Measurements from ENCODE around the gene KRTAP10-9. TPM values are rescaled to one million over a fixed set of nuclear protein-coding genes. Genes with fewer than 3 reads are reported as not detected.
"Not testable (repeated sequence)": the region's sequence is repeated elsewhere in the genome, so short reads cannot be mapped to it uniquely, and the experiment has no call there.

The KRTAP10-9 gene
- total and polyA plus RNA-seq, 5 donors = not detected

DNA sequence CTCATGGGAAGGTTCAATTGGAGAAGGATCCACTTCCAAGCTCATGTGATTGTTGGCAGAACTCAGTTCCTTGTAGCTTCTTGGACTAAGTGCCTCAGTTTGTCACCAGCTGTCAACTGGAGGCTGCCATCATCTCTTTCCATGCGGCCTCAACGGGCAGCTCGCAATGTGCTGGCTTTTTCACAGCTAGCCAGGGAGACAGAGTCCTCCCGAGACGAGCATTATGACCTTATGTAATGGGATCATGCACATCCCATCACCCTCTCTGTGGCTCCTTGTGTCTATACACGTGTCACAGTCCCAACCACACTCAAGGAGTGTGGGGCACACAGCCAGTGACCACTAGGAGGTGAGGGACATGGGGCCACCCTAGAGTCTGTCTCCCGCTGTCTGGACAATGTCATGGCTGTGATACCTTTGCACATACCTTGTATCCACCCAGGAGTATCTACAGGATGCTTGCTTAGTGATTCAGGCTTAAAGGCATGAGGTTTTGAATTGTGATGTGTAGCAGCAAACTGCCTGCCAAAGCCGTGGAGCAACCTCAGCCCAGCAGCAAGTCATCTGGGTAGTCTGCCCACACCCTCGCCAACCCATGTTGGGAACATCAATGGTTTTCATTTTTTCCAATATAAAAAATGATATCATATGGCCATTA is 30.7 kb upstream of the KRTAP10-9 start:
- no peak for ATAC-seq
- Histone ChIP-seq H3K4me1 (ENCODE audit: control insufficient read depth, insufficient read depth, low read length) (no peaks in the 10 kb centered on the region), H3K27ac (ENCODE audit: low read length) (no peak overlapping the region), H3K27me3 (ENCODE audit: control insufficient read depth, insufficient read depth) (no peaks in the 10 kb centered on the region), H3K9me3 (ENCODE audit: control insufficient read depth, low read length) (no peaks in the 10 kb centered on the region), H3K4me3 (ENCODE audit: low read length) (no peak overlapping the region)
- DNase-seq = no peak
- intact Hi-C loops (cut with DNase I) = no loop called here
- WGBS = 79% methylated on average over 9 of the region's 9 CpGs

DNA sequence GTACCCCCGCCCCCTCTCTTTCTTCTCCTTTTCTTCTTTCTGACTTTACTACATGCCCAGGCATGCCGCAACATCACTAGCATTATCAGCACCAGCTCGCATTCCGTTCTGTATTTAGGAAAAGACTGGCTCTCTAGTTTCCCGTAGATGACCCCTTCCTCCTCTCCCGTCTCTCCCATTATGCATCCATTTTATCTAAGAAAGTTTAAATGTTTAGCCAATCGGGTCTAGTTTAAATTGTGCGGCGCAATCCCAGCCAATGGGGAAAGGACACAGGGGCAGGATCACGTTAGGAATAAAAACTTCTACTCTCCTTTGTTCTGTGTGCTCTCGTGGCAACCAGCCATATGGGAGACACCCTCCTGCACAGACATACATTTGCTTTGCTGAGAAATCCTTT is 28.8 kb upstream of the KRTAP10-9 start:
- Histone ChIP-seq H3K4me1 (ENCODE audit: control insufficient read depth, insufficient read depth, low read length) (no peaks in the 10 kb centered on the region), H3K9me3 (ENCODE audit: control insufficient read depth, low read length) (no peaks in the 10 kb centered on the region), H3K27me3 (ENCODE audit: control insufficient read depth, insufficient read depth) (no peaks in the 10 kb centered on the region), H3K4me3 (ENCODE audit: low read length) (no peak overlapping the region), H3K27ac (ENCODE audit: low read length) (no peak overlapping the region)
- no peak for ATAC-seq
- intact Hi-C loops (cut with DNase I) = no loop called here
- WGBS = 62% methylated on average over 11 of the region's 11 CpGs
- DNase-seq = no peak

DNA sequence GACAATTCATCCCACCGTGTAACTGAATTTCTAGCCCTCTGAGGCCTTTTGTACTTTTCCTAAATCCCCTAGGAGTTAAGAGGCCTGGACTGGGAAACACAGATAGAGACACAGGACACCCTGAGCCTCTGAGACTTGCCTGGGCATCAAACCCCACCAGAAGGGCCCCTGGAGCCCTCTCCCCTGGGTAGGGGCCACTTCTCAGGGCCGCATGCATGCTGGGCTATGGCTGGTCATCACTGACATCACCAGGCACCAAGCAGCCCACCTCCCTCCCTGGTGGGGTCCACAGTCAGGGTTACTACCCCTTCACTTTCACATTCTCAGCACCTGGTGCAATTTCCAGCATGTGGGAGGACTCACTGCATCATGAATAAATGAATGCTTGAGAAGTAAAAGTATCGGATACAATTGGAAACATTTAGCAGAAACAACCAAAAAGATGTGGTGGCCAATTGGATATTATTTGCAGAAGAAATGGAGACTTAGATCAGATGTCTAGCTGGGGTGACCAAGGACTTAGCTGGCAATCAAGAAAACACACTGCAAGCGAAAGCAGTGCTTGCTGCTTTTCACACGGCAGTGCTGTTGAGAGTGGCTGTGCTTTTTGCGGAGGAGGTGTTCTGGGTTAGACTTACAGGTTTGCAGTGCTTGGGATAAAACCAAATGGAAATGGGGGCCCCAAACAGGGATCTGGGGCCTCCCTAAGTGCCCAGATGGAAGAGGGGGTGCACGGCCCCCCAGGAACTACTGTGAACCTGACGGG is 27.4 kb upstream of the KRTAP10-9 start:
- DNase-seq = no peak
- no peaks in the 10 kb centered on the region for H3K27me3 ChIP-seq (ENCODE audit: control insufficient read depth, insufficient read depth)
- H3K4me1 ChIP-seq (ENCODE audit: control insufficient read depth, insufficient read depth, low read length) = no peaks in the 10 kb centered on the region
- 83% methylated on average over 8 of the region's 8 CpGs for WGBS
- H3K9me3 ChIP-seq (ENCODE audit: control insufficient read depth, low read length) = no peaks in the 10 kb centered on the region
- no peak overlapping the region for H3K27ac ChIP-seq (ENCODE audit: low read length)
- H3K4me3 ChIP-seq (ENCODE audit: low read length) = no peak overlapping the region
- intact Hi-C loops (cut with DNase I) = no loop called here
- ATAC-seq = no peak

DNA sequence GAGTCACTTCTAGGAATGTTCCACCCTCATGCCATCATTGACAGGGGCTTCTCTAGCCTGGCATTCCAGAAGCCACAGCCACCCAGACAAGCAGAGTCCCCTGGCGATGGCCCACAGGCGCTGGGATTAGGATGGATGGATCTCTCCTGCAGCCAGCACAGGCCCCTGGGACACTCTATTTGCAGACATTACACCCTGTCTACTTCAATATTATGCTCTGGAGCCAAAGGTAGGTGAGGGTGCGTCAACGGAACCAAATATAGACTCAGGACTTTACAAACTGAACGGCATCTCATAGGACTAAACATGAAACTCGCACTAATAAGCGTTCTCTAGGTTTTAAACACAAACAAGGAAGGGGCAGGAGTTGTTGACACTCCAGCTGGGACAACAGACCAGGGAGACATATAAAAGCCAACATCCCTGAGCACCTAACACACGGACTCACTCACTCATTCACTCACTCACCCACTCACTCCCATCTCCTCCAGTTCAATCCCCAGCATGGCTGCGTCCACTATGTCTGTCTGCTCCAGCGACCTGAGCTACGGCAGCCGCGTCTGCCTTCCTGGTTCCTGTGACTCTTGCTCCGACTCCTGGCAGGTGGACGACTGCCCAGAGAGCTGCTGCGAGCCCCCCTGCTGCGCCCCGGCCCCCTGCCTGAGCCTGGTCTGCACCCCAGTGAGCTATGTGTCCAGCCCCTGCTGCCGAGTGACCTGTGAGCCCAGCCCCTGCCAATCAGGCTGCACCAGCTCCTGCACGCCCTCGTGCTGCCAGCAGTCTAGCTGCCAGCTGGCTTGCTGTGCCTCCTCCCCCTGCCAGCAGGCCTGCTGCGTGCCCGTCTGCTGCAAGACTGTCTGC is 26.5 kb upstream of the KRTAP10-9 start, which contains the start of gene KRTAP10-7:
Gene KRTAP10-7 (plus strand): TSS at position 480 of the 861 bp plus-strand sequence. CDS start 25 bp downstream, at position 505.
- DNase-seq; H3K4me1 ChIP-seq (ENCODE audit: control insufficient read depth, insufficient read depth, low read length); H3K9me3 ChIP-seq (ENCODE audit: control insufficient read depth, low read length); ATAC-seq; H3K27me3 ChIP-seq (ENCODE audit: control insufficient read depth, insufficient read depth); intact Hi-C loops (cut with DNase I); H3K27ac ChIP-seq (ENCODE audit: low read length); H3K4me3 ChIP-seq (ENCODE audit: low read length): not testable (repeated sequence)
- 69% methylated on average over 23 of the region's 23 CpGs for WGBS

DNA sequence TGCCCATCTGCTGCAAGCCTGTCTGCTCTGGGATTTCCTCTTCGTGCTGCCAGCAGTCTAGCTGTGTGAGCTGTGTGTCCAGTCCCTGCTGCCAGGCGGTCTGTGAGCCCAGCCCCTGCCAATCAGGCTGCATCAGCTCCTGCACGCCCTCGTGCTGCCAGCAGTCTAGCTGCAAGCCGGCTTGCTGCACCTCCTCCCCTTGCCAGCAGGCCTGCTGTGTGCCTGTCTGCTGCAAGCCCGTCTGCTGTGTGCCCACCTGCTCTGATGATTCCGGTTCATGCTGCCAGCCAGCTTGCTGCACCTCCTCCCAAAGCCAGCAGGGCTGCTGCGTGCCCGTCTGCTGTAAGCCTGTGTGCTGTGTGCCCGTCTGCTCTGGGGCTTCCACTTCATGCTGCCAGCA is 25.8 kb upstream of the KRTAP10-9 start:
- H3K4me3 ChIP-seq (ENCODE audit: low read length); intact Hi-C loops (cut with DNase I); H3K27ac ChIP-seq (ENCODE audit: low read length); ATAC-seq; H3K27me3 ChIP-seq (ENCODE audit: control insufficient read depth, insufficient read depth); H3K4me1 ChIP-seq (ENCODE audit: control insufficient read depth, insufficient read depth, low read length); H3K9me3 ChIP-seq (ENCODE audit: control insufficient read depth, low read length): not testable (repeated sequence)
- peak in 1 of 3 donors; percentile 18 for DNase-seq
- 66% methylated on average over 10 of the region's 10 CpGs for WGBS

DNA sequence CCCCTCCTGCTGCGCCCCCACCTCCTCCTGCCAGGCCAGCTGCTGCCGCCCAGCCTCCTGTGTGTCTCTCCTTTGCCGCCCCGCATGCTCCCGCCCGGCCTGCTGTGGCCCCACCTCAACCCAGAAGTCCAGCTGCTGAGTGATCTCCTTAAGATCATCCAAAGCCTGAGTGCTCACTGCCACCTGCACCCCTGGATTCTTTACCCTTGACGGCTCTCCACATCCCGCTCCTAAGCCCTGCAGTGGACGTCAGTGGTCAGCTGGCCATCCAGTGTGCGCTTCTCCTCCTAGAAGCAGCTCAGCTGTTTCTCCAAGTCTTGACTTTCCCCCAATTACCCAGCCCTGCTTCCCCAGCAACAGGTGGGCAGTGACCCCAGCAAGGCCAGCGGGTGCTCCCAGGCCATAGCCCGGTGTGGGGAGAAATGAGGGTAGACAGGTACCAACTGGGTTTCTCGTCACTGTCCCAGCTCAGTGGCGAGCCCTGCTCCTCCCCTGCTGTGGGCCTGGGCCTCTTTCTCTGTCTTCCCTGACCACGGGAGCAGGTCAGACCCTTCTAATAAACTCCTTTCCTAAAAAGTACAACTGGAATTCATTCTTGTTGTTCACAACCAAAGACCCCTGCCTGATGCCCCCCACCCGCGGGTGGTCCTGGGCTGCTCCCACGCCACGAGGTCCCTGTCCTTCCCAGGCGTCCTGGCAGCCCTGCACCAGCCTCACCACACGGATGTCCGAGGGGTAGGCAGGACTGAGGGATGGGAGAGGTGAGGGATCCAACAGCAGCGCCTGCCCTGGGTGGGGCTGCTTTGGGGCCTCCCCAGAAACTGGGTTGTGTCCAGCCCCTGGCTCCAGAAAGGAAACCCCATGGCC is 25.1 kb upstream of the KRTAP10-9 start:
- 76% methylated on average over 23 of the region's 23 CpGs for WGBS
- no peak overlapping the region for H3K4me3 ChIP-seq (ENCODE audit: low read length)
- no peaks in the 10 kb centered on the region for H3K4me1 ChIP-seq (ENCODE audit: control insufficient read depth, insufficient read depth, low read length)
- intact Hi-C loops (cut with DNase I) = no loop called here
- ATAC-seq (no peak), DNase-seq (peak in 1 of 3 donors; percentile 31)
- no peaks in the 10 kb centered on the region for H3K27me3 ChIP-seq (ENCODE audit: control insufficient read depth, insufficient read depth)
- no peaks in the 10 kb centered on the region for H3K9me3 ChIP-seq (ENCODE audit: control insufficient read depth, low read length)
- H3K27ac ChIP-seq (ENCODE audit: low read length) = no peak overlapping the region

DNA sequence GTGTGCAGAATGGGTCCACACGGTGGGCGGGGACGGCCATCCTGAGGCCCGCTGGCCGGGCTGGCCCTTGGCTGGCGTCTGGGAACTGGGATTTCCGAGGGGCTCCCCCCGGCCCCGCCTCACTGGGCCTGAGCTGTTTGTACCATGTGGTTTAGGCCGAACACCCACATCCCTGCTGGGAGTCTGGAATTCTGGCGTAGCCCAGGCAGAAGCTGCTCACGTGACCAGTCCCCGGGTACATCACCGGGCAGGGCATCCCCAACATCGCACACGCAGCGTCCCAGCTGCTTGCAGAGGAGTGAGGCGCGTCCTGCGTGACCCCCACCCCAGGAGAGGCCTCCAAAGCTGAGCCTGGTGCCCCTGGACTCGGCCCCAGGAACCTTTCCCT is 24.4 kb upstream of the KRTAP10-9 start:
- no peak for DNase-seq
- H3K4me1 ChIP-seq (ENCODE audit: control insufficient read depth, insufficient read depth, low read length) = no peaks in the 10 kb centered on the region
- 79% methylated on average over 20 of the region's 21 CpGs for WGBS
- ATAC-seq = no peak
- no peak overlapping the region for H3K27ac ChIP-seq (ENCODE audit: low read length)
- intact Hi-C loops (cut with DNase I) = no loop called here
- no peaks in the 10 kb centered on the region for H3K9me3 ChIP-seq (ENCODE audit: control insufficient read depth, low read length)
- H3K4me3 ChIP-seq (ENCODE audit: low read length) = no peak overlapping the region
- H3K27me3 ChIP-seq (ENCODE audit: control insufficient read depth, insufficient read depth) = no peaks in the 10 kb centered on the region

DNA sequence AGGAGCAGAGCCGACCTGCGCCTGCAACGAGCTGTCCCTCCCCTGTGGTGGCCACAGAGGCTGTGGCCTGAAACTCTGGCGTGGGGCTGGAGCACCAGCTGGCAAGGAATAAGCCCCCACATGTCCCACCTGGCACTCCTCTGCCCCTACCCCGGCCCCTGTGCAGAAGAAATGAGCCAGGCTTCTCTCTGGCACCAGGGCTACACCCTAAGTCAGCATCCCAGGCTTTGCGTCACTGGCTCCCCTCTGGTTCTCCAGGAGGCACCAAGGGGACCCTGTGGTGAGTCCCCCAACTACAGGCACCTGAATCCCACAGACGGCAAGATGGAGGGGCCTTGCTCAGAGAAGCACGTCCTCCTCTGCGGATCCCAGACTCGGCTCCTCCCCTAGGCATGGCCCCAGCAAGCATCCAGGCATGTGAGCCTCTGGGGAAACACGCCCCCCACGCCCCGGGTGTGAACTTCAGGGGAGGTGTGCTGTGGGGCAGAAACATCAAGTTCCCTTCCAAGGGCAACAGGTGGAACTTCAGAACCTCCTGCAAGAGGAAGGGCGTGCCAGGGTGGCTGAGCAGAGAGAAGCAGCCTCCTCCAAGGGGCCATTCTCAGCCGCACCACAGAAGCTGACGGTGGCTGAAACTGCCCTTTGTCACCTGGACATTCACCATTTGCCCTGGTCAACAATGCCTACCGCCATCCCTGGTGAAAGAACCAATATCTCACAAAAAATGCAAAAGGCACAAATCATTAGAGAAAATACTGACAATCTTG is 23.6 kb upstream of the KRTAP10-9 start:
- DNase-seq (peak in 1 of 3 donors; percentile 37), ATAC-seq (peak in 1 of 2 donors; percentile 22)
- Histone ChIP-seq H3K4me1 (ENCODE audit: control insufficient read depth, insufficient read depth, low read length) (no peaks in the 10 kb centered on the region), H3K4me3 (ENCODE audit: low read length) (no peak overlapping the region), H3K27me3 (ENCODE audit: control insufficient read depth, insufficient read depth) (no peaks in the 10 kb centered on the region), H3K9me3 (ENCODE audit: control insufficient read depth, low read length) (no peaks in the 10 kb centered on the region), H3K27ac (ENCODE audit: low read length) (no peak overlapping the region)
- intact Hi-C loops (cut with DNase I) = no loop called here
- 56% methylated on average over 17 of the region's 17 CpGs for WGBS

DNA sequence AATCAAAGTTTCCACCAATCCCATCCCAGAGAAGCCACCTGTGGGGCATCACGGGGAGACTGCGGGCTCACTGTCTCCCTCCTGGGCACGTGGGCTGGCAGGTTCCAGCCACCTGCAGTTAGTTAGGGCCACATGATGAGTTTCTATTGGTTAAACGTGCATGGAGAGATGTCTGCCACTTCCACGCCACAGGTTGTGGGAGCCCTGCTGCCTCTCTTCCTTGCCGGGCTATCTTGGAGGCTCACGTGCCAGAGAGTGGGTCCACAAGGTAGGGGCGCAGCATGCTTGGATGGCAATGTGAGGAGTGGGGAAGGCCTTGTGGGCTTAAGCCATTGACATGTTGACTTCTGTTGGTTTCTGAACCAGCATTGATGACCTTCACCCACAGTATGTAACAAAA is 23.0 kb upstream of the KRTAP10-9 start:
- Histone ChIP-seq H3K9me3 (ENCODE audit: control insufficient read depth, low read length) (no peaks in the 10 kb centered on the region), H3K4me1 (ENCODE audit: control insufficient read depth, insufficient read depth, low read length) (no peaks in the 10 kb centered on the region), H3K4me3 (ENCODE audit: low read length) (no peak overlapping the region), H3K27me3 (ENCODE audit: control insufficient read depth, insufficient read depth) (no peaks in the 10 kb centered on the region), H3K27ac (ENCODE audit: low read length) (no peak overlapping the region)
- WGBS = 83% methylated on average over 8 of the region's 8 CpGs
- intact Hi-C loops (cut with DNase I) = no loop called here
- ATAC-seq = no peak
- DNase-seq = no peak

DNA sequence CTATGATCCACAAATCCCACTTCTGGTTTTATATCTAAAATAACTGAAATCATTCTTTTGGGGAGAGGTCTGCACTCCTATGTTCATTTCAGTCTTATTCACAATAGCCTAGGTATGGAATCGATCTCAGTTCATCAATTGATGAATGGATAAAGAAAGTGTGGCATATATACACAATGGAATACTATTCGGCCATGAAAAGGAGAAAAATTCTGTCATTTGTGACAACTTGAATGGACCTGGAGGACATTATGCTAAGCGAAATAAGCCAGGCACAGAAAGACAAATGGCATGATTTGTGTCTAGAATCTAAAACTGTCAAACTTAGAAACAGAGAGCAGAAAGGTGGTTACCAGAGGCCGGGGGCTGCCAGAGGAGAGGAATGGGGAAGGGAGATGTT is 20.4 kb upstream of the KRTAP10-9 start:
- H3K4me3 ChIP-seq (ENCODE audit: low read length) = no peak overlapping the region
- H3K27me3 ChIP-seq (ENCODE audit: control insufficient read depth, insufficient read depth) = no peaks in the 10 kb centered on the region

More for the DNA sequence above, 20.4 kb upstream of the KRTAP10-9 start:
- no peak for ATAC-seq
- Histone ChIP-seq H3K4me1 (ENCODE audit: control insufficient read depth, insufficient read depth, low read length) (no peaks in the 10 kb centered on the region), H3K9me3 (ENCODE audit: control insufficient read depth, low read length) (no peaks in the 10 kb centered on the region), H3K27ac (ENCODE audit: low read length) (no peak overlapping the region)
- 75% methylated on average over 4 of the region's 4 CpGs for WGBS
- DNase-seq = no peak
- intact Hi-C loops (cut with DNase I) = no loop called here
